Osteoblast (primary cell): ENCODE data around the gene GRB7. TPM values are rescaled to one million over a fixed set of nuclear protein-coding genes. Genes with fewer than 3 reads are reported as not detected.
A peak's percentile ranks its signal among the peaks of the same experiment; 100 is the strongest.

Source experiments
- DNase-seq: peaks from one replicate; pipeline ENCODE4 v3.0.0; 2011; ENCODE audit warnings: low spot score, mixed read lengths; ENCODE audit not compliant: insufficient read length; ENCODE audit errors: missing footprints
- H2AFZ ChIP-seq: 2 replicates; pipeline ENCODE4 v1.6.0; 2011; ENCODE audit warnings: mild to moderate bottlenecking, low read length
- H3K27ac ChIP-seq: 2 replicates; pipeline ENCODE4 v1.5.1; 2011; ENCODE audit warnings: mild to moderate bottlenecking, low read depth, low read length, moderate library complexity
- H3K27me3 ChIP-seq: 2 replicates; pipeline ENCODE4 v1.6.0; 2012; ENCODE audit warnings: mild to moderate bottlenecking, control low read depth, inconsistent platforms, low read length, moderate library complexity; ENCODE audit not compliant: insufficient read depth
- H3K36me3 ChIP-seq: 2 replicates; pipeline ENCODE4 v1.5.1; 2011; ENCODE audit warnings: mild to moderate bottlenecking, low read length, control low read depth, moderate library complexity; ENCODE audit not compliant: insufficient read depth
- H3K4me1 ChIP-seq: 2 replicates; pipeline ENCODE4 v1.5.1; 2011; ENCODE audit warnings: mild to moderate bottlenecking, low read length, control low read depth, moderate library complexity; ENCODE audit not compliant: insufficient read depth
- H3K4me2 ChIP-seq: 2 replicates; pipeline ENCODE4 v1.6.0; 2011; ENCODE audit warnings: mild to moderate bottlenecking, low read length; ENCODE audit not compliant: insufficient read depth
- H3K4me3 ChIP-seq: fragments of 200-600 bp; sonication (generic); 3 replicates; pipeline ENCODE4 v1.5.1; 2012; ENCODE audit warnings: mild to moderate bottlenecking, low read length, inconsistent platforms; ENCODE audit not compliant: insufficient read depth
- H3K79me2 ChIP-seq: 2 replicates; pipeline ENCODE4 v1.6.0; 2012; ENCODE audit warnings: mild to moderate bottlenecking, low read length, control low read depth, inconsistent platforms; ENCODE audit not compliant: insufficient read depth
- H3K9me3 ChIP-seq: 2 replicates; pipeline ENCODE4 v1.5.1; 2011; ENCODE audit warnings: low read depth, low read length, control low read depth
- H4K20me1 ChIP-seq: 2 replicates; pipeline ENCODE4 v1.6.0; 2012; ENCODE audit warnings: mild to moderate bottlenecking, low read length, control low read depth; ENCODE audit not compliant: insufficient read depth
- CTCF ChIP-seq: IDR thresholded peaks from 2 replicates; pipeline ENCODE4 v1.5.1; 2011; ENCODE audit warnings: mild to moderate bottlenecking, low read depth, low read length, moderate library complexity; ENCODE audit errors: extremely low read depth
- total RNA-seq: library from RNA; depleted of rRNA; stranded (reverse); fragments of >200 nt; gene quantifications from 2 replicates; pipeline ENCODE4 v1.2.3, GENCODE V29; 2012

GRB7 gene
- total RNA-seq, 1 donor: under 0.01 TPM

DNA sequence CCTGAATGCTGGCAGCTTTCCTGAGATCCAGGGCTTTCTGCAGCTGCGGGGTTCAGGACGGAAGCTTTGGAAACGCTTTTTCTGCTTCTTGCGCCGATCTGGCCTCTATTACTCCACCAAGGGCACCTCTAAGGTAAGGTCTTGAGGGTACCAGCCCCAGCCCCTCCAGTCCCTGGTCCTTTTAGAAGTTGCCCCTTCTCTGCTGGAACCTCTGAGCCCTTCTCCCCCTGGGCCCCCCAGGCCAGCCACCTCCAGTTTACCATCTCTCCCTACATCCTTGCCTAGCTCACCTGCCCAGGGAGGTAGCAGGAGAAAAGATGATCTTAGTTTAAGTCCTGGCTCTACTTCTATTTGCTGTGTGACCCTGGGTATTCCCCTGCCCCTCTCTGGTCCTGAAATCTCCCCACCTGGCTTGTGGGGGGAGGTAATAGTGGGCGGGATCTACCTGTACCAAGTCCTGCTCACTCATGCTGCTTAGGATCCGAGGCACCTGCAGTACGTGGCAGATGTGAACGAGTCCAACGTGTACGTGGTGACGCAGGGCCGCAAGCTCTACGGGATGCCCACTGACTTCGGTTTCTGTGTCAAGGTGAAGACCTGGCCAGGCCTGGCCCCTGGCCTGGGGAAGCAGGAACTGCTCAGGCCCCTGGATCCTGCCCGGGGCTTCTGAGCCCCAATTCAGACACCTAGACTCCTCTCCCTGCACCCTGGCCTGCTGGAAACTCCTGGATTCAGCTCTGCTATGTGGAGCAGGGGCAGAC is 6.5 kb downstream of the GRB7 start:
- no peaks in the 10 kb centered on the region for H3K36me3 ChIP-seq
- no peak overlapping the region for H3K4me3 ChIP-seq
- H2AFZ ChIP-seq: no peak overlapping the region
- DNase-seq: peak; percentile 49
- no peaks in the 10 kb centered on the region for H3K79me2 ChIP-seq
- TF ChIP-seq CTCF: no peak
- H3K4me2 ChIP-seq: no peak overlapping the region
- H3K4me1 ChIP-seq: peaks cover 17% of the 10 kb centered on the region
- peaks cover 3% of the 10 kb centered on the region for H3K27me3 ChIP-seq
- no peaks in the 10 kb centered on the region for H4K20me1 ChIP-seq
- no peaks in the 10 kb centered on the region for H3K9me3 ChIP-seq
- no peak overlapping the region for H3K27ac ChIP-seq

- peaks cover 3% of the 10 kb centered on the region for H3K27me3 ChIP-seq
- H4K20me1 ChIP-seq: no peaks in the 10 kb centered on the region
- no peak overlapping the region for H3K27ac ChIP-seq
- H3K36me3 ChIP-seq: no peaks in the 10 kb centered on the region
- no peak overlapping the region for H2AFZ ChIP-seq
- peaks cover 11% of the 10 kb centered on the region for H3K4me1 ChIP-seq
- H3K4me2 ChIP-seq: no peak overlapping the region
- H3K9me3 ChIP-seq: no peaks in the 10 kb centered on the region
- DNase-seq: peak; percentile 58
- no peaks in the 10 kb centered on the region for H3K79me2 ChIP-seq
- no peak for TF ChIP-seq CTCF
- H3K4me3 ChIP-seq: no peak overlapping the region
These were observed 7.1 kb downstream of the GRB7 start for GRCh38 chr17:39744836-39745215.

- peak; percentile 47 for DNase-seq
- TF ChIP-seq CTCF: no peak
- Histone ChIP-seq H3K4me2 (no peak overlapping the region), H3K4me1 (peaks cover 5% of the 10 kb centered on the region), H4K20me1 (no peaks in the 10 kb centered on the region), H3K79me2 (no peaks in the 10 kb centered on the region), H3K27ac (no peak overlapping the region), H3K9me3 (no peaks in the 10 kb centered on the region), H3K27me3 (peaks cover 3% of the 10 kb centered on the region), H2AFZ (no peak overlapping the region), H3K4me3 (no peak overlapping the region), H3K36me3 (no peaks in the 10 kb centered on the region)
These were observed 7.8 kb downstream of the GRB7 start for GRCh38 chr17:39745335-39746144.

- H4K20me1 ChIP-seq: no peaks in the 10 kb centered on the region
These were observed 8.4 kb downstream of the GRB7 start for GRCh38 chr17:39746145-39746461.

More at GRCh38 chr17:39746145-39746461, 8.4 kb downstream of the GRB7 start:
- no peak overlapping the region for H3K4me2 ChIP-seq
- H3K9me3 ChIP-seq: no peaks in the 10 kb centered on the region
- H3K27me3 ChIP-seq: peaks cover 3% of the 10 kb centered on the region
- H2AFZ ChIP-seq: no peak overlapping the region
- H3K36me3 ChIP-seq: no peaks in the 10 kb centered on the region
- H3K27ac ChIP-seq: no peak overlapping the region
- H3K4me1 ChIP-seq: peaks cover under 1% of the 10 kb centered on the region
- no peak for DNase-seq
- no peaks in the 10 kb centered on the region for H3K79me2 ChIP-seq
- no peak for TF ChIP-seq CTCF
- no peak overlapping the region for H3K4me3 ChIP-seq
